GM12878 (cell line): ENCODE data around the gene SLC12A4. TPM values are rescaled to one million over a fixed set of nuclear protein-coding genes. Genes with fewer than 3 reads are reported as not detected.

Experiments
- ATAC-seq: fragments of 200-7000 bp; cut with Tn5 transposase; 3 replicates; pipeline ENCODE4 v1.9.1; 2020; ENCODE audit warnings: mild to moderate bottlenecking, moderate library complexity
- BruUV-seq: library from RNA; stranded (reverse); fragments of 400-500 nt; replicated peaks from 2 replicates; lab custom pipeline; 2021; lab: Mats Ljungman, UMichigan
- CTCF ChIA-PET: fragments of 300-600 bp; sonication (Branson Sonifier 250); formaldehyde crosslinking; extraction: SDS; loops from one replicate; lab custom pipeline; 2021; ENCODE audit warnings: inconsistent platforms; lab: Yijun Ruan, JAX
- POLR2A ChIA-PET: fragments of 350-600 bp; formaldehyde crosslinking; extraction: SDS; loops from one replicate; lab custom pipeline; 2021; ENCODE audit warnings: inconsistent platforms; lab: Charles Lee
- RAD21 ChIA-PET: fragments of 300-600 bp; sonication (Branson Sonifier 250); formaldehyde crosslinking; loops from one replicate; lab custom pipeline; 2023; ENCODE audit warnings: antibody characterized with exemption; ENCODE audit not compliant: unreplicated experiment; lab: Charles Lee
- SMC1A ChIA-PET: fragments of 300-600 bp; sonication (Branson Sonifier 250); formaldehyde crosslinking; loops from one replicate; lab custom pipeline; 2023; ENCODE audit not compliant: unreplicated experiment, uncharacterized antibody; lab: Charles Lee
- DNase-seq: peaks from one replicate; pipeline ENCODE4 v3.0.0-alpha.2; 2011; ENCODE audit warnings: low read depth, low spot score
- FAIRE-seq: peaks from 3 replicates; lab custom pipeline; 2011; peaks lifted over from hg19 to GRCh38; lab: Jason Lieb, UNC
- H2AFZ ChIP-seq: 2 replicates; pipeline ENCODE4 v1.6.0; 2011; ENCODE audit warnings: low read depth, low read length, control low read depth; ENCODE audit not compliant: control insufficient read depth
- H3K27ac ChIP-seq: 2 replicates; pipeline ENCODE4 v1.5.1; 2011; ENCODE audit warnings: control low read depth; ENCODE audit not compliant: control insufficient read depth, insufficient read depth
- H3K27me3 ChIP-seq, 2 experiments: replicated peaks in 1 of 2; 2 replicates each; pipeline versions ENCODE4 v1.6.0 to v1.6.1; 2011; ENCODE audit warnings: low read length in 1 of 2; ENCODE audit not compliant: control insufficient read depth in 2 of 2, insufficient read depth in 2 of 2
- H3K36me3 ChIP-seq, 2 experiments: 2 replicates each; pipeline ENCODE4 v1.5.1; 2011; ENCODE audit warnings: low read length in 1 of 2; ENCODE audit not compliant: control insufficient read depth in 2 of 2, insufficient read depth in 2 of 2
- H3K4me1 ChIP-seq: 2 replicates; pipeline ENCODE4 v1.6.1; 2011; ENCODE audit warnings: mild to moderate bottlenecking, low read length, moderate library complexity, mixed read lengths; ENCODE audit not compliant: control insufficient read depth, insufficient read depth
- H3K4me2 ChIP-seq: 2 replicates; pipeline ENCODE4 v1.6.0; 2011; ENCODE audit warnings: control low read depth; ENCODE audit not compliant: control insufficient read depth, insufficient read depth
- H3K4me3 ChIP-seq: fragments of 200-600 bp; sonication (generic); 2 replicates; pipeline ENCODE4 v1.5.1; 2016
- H3K79me2 ChIP-seq: 2 replicates; pipeline ENCODE4 v1.6.0; 2011; ENCODE audit warnings: low read length; ENCODE audit not compliant: control insufficient read depth, insufficient read depth
- H3K9ac ChIP-seq: 2 replicates; pipeline ENCODE4 v1.8.0; 2011; ENCODE audit warnings: low read length, control low read depth, mixed read lengths; ENCODE audit not compliant: control insufficient read depth, insufficient read depth
- H3K9me3 ChIP-seq: replicated peaks from 3 replicates; pipeline ENCODE4 v1.5.1; 2011; ENCODE audit warnings: mild to moderate bottlenecking, low read length; ENCODE audit not compliant: control insufficient read depth, insufficient read depth
- H4K20me1 ChIP-seq: 2 replicates; pipeline ENCODE4 v1.6.0; 2011; ENCODE audit not compliant: control insufficient read depth, insufficient read depth
- CHD2 ChIP-seq: IDR thresholded peaks from 2 replicates; pipeline ENCODE4 v1.6.1; 2011; ENCODE audit warnings: low read depth, low read length, improper control_type of control experiment, borderline replicate concordance
- PBX3 ChIP-seq: IDR thresholded peaks from 2 replicates; pipeline ENCODE4 v1.6.1; 2011; ENCODE audit warnings: mild to moderate bottlenecking, low read depth, low read length, moderate library complexity; ENCODE audit not compliant: insufficient replicate concordance
- WGBS: methylation state at CpG from one replicate; pipeline ENCODE4 v1.1.6; 2016; ENCODE audit warnings: low lambda C conversion rate; ENCODE audit not compliant: insufficient replicate concordance, insufficient coverage; ENCODE audit errors: missing lambda C conversion rate; 5-methylcytosine and 5-hydroxymethylcytosine counted together
- in situ Hi-C: fragments of 300-500 bp; cut with MboI; formaldehyde crosslinking; loops from 9 replicates; pipeline ENCODE4 v1.14.3; 2018; ENCODE audit warnings: mixed read lengths
- intact Hi-C: fragments of 100-400 bp; cut with micrococcal nuclease; formaldehyde crosslinking; loops from one replicate; pipeline ENCODE4 v1.14.2; 2022; ENCODE audit not compliant: unreplicated experiment
- polyA plus RNA-seq, 11 experiments: library from polyadenylated mRNA; depleted of rRNA in 4 of 11; unstranded in 6 of 11; stranded (reverse) in 5 of 11; fragments of >200 nt; fragmentation: Nextera tagmentation in 4 of 11; fragmentation: Illumina TruSeq in 1 of 11; extraction: Ambion mirVana in 4 of 11; extraction: Trizol in 1 of 11; gene quantifications; 1 replicate in 1 of 11; 2 replicates in 10 of 11; pipeline versions ENCODE4 v1.2.1 to v1.2.3, GENCODE V29; 2011 to 2016; ENCODE audit warnings: inconsistent platforms in 2 of 11, missing spikeins in 2 of 11, low read depth in 1 of 11
- total RNA-seq, 4 experiments: library from RNA; depleted of rRNA in 3 of 4; stranded (reverse); fragments of >200 nt in 3 of 4; fragmentation: Illumina TruSeq in 1 of 4; extraction: Trizol in 1 of 4; gene quantifications; 2 replicates each; pipeline versions ENCODE4 v1.2.1 to v1.2.3, GENCODE V29; 2013 to 2021
- TF ChIP-seq, protein P1 (sequence below): fragments of 450-650 bp; IDR thresholded peaks from 2 replicates; pipeline ENCODE4 v1.6.1; 2017; ENCODE audit warnings: mild to moderate bottlenecking
- TF ChIP-seq, protein P2 (sequence below): fragments of 450-650 bp; IDR thresholded peaks from 2 replicates; pipeline ENCODE4 v1.6.1; 2016; ENCODE audit warnings: mild to moderate bottlenecking

SLC12A4 gene
- total and polyA plus RNA-seq, 10 of the 15 experiments (the other 5 are each of a cell fraction or from before 2014, with no cell fraction given), result 0.95 to 39.9 (median 14.2) TPM

DNA sequence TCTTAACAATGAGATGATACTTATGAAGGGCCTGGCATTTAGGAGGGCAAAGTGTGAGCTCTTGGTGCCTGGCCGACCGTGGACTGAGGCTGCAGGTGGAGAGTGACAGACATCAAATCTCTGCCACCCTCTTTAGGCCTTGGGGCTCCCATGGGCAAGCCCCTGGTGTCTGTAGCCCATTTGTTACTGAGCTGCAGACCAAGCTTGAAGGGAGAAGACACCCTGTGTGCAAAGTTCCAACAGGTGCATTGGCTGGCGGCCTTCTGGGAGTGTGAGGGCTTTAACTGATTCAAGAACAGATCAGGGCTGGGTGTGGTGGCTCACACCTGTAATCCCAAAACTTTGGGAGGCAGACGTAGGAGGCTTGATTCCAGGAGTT lies 36.0 kb downstream of the SLC12A4 start:
- RAD21 ChIA-PET, result no interaction called here

More for the DNA sequence above, 36.0 kb downstream of the SLC12A4 start:
- ChIA-PET POLR2A (interaction anchor here (0.6 kb wide), 1 partner anchor 232 kb away, joined by 7 read pairs; no protein-coding TSS in a partner anchor), CTCF (interaction anchor here (1.0 to 2.4 kb wide), 2 partner anchors 116 to 260 kb away, joined by 3 to 10 read pairs; no protein-coding TSS in a partner anchor), SMC1A (no interaction called here)
- Histone ChIP-seq H3K9me3 (no peaks in the 10 kb centered on the region), H3K4me1 (peaks cover 5% of the 10 kb centered on the region), H2AFZ (no peak overlapping the region), H3K9ac (no peak overlapping the region), H3K36me3 (peaks cover 21 to 36% of the 10 kb centered on the region in 2 experiments), H3K4me2 (no peak overlapping the region), H3K27me3 (no peaks in the 10 kb centered on the region), H4K20me1 (no peaks in the 10 kb centered on the region), H3K4me3 (no peak overlapping the region), H3K79me2 (peaks cover 28% of the 10 kb centered on the region), H3K27ac (no peak overlapping the region)
- DNase-seq (no peak), ATAC-seq (no peak), FAIRE-seq (no peak)
- WGBS, result 96% methylated on average over 4 of the region's 4 CpGs
- in situ Hi-C loops (no loop called here), intact Hi-C loops (no loop called here)
- TF ChIP-seq CHD2, result no peak
- TF ChIP-seq, protein P1, sequence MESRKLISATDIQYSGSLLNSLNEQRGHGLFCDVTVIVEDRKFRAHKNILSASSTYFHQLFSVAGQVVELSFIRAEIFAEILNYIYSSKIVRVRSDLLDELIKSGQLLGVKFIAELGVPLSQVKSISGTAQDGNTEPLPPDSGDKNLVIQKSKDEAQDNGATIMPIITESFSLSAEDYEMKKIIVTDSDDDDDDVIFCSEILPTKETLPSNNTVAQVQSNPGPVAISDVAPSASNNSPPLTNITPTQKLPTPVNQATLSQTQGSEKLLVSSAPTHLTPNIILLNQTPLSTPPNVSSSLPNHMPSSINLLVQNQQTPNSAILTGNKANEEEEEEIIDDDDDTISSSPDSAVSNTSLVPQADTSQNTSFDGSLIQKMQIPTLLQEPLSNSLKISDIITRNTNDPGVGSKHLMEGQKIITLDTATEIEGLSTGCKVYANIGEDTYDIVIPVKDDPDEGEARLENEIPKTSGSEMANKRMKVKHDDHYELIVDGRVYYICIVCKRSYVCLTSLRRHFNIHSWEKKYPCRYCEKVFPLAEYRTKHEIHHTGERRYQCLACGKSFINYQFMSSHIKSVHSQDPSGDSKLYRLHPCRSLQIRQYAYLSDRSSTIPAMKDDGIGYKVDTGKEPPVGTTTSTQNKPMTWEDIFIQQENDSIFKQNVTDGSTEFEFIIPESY, result no peak
- TF ChIP-seq PBX3, result no peak
- TF ChIP-seq, protein P2, sequence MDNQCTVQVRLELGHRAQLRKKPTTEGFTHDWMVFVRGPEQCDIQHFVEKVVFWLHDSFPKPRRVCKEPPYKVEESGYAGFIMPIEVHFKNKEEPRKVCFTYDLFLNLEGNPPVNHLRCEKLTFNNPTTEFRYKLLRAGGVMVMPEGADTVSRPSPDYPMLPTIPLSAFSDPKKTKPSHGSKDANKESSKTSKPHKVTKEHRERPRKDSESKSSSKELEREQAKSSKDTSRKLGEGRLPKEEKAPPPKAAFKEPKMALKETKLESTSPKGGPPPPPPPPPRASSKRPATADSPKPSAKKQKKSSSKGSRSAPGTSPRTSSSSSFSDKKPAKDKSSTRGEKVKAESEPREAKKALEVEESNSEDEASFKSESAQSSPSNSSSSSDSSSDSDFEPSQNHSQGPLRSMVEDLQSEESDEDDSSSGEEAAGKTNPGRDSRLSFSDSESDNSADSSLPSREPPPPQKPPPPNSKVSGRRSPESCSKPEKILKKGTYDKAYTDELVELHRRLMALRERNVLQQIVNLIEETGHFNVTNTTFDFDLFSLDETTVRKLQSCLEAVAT, result no peak
- no TSS peak for BruUV-seq
